Measurements from ENCODE around the gene WBP1L.
A peak's percentile ranks its signal among the peaks of the same experiment; 100 is the strongest.
"Not testable (repeated sequence)": the region's sequence is repeated elsewhere in the genome, so short reads cannot be mapped to it uniquely, and the experiment has no call there.

Gene WBP1L
- 24.1 to 82.2 (median 55.1) reads per million in 17 experiments for total RNA-seq

DNA sequence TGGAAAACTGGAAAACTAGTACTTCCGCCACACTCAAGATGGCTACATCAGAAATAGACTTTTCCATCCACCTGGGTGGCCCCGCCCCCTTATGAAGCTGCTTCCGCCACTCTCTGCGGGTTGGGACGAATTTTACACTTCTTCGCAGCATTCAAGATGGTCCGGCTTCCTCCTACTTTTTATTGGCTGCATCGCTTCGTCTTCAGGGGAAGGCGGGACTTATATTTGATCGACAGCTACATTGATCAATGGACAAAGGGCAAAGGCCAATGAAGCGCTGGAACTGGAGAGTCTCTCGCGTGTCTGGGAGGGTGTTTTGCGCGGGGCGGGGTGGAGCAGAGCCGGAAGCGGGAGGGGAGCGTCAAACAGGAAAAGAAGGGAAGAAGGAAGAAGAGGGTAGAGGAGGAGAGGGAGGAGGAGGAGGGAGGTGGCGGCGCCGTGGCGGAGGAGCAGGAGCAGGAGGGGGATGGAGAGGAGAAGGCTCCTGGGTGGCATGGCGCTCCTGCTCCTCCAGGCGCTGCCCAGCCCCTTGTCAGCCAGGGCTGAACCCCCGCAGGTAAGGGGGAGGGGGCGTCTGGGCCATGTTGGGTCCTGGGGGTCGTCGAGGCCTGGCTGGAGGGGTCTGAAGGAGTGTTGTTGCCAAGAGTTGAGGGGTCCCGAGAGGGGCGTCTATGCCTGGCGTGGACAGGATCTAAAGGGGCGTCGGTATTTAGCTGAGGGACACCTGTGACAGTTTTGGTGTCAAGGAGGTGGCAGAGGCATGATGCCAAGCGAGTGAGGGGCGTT lies at the start of gene WBP1L:
Gene WBP1L, plus strand, starts transcription at position 361 of the 786 bp plus-strand sequence. Its CDS starts 106 bp downstream, at position 467.
- DNase-seq: peak; percentile 98 to 99 (median 98)

DNA sequence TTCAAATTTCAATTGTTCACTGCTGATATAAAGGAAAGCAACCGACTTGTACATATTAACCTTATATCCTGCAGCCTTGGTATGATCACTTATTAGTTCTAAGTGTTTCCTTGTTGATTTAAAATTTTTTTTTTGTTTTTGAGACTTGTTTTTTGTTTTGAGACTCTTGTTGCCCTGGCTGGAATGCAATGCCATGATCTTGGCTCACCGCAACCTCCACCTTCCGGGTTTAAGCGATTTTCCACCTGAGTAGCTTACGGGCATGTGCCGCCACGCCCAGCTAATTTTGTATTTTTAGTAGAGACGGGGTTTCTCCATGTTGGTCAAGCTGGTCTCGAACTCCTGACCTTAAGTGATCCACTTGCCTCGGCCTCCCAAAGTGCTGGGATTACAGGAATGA lies 48.3 kb upstream of the WBP1L start:
- DNase-seq: not testable (repeated sequence)

DNA sequence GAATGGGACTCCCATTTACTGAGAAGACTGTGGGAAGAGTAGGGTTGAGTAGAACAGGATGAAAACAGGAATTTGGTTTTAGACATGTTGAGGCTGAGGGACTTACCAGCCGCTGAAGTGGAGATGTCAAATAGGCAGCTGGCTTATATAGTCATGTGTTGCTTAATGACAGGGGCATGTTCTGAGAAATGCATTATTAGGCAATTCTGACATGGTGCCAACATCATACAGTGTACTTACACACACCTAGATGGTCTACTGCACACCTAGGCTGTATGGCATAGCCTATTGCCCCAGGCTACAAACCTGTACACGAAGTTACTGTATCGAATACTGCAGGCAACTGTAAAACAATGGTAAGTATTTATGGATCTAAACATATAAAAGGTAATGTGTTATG lies 47.0 kb upstream of the WBP1L start:
- no peak for DNase-seq

DNA sequence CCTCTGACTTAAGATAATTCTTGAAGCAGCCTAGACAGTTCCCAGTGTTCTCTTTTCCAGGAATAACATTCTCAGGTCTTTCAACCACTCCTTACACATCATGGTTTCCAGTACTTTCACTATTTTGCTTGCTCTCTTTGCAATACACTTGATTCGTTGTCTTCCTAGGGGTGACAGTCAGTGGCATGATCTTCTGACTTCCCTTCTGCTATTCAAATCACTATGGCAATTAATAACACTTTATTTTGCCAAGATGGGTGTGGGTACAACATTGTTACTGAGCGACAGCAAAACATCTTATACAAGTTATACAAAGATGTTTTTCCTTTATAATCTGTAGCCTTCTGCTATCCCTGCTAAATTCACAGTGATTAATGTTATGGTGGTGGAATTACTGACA lies 44.9 kb upstream of the WBP1L start:
- no peak for DNase-seq

DNA sequence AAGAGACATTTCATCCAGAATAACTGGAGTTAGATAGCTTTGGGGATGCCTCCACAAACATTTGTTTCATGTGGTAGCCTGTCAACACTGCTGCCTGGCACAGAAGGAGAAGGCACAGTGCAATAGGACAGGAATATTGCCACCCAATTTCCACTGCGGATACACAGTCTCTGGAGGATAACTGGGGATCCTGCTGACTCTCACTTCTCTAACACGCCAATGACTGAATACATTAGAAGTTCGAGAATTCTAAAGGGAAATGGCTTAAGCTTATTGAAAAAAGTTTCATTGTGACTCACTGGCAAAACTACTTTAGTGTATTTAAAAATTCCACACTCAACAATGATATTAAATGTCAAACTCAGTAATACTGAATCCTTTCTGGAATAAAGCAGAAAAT lies 42.5 kb upstream of the WBP1L start:
- peak in 2 of 4 experiments; percentile 10 to 28 for DNase-seq

DNA sequence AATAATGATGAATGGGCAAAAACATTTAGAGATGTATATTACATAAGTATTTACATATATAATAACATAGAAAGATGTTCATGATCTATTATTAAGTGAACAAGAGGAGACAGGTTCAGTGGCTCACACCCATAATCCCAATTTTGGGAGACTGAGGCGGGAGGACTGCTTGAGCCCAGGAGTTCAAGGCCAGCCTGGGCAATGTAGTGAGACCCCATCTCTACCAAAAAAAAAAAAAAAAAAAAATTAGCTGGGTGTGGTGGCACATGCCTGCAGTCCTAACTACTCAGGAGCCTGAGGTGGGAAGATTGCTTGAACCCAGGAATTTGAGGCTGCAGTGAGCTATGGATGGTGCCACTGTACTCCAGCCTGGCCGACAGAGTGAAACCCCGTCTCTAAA lies 42.0 kb upstream of the WBP1L start:
- DNase-seq: no peak

DNA sequence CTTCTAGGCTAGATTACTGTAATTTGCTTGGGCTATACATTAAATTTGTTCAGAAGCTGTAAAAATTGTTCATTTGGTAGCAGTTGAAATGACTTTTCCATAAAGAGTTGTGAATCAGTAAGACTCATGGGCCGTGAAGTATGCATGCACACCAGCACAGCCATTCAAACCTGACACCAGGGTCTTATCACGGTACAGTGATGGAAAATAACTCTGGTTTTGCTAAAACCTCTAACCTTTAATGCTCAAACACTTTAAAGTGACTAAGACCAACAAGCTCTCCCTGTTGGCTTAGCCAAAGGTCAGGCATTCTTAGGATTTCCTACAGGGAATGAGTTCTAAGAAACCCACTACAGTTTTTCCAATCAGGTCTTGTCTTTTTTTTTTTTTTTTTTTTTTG lies 41.0 kb upstream of the WBP1L start:
- DNase-seq: no peak

DNA sequence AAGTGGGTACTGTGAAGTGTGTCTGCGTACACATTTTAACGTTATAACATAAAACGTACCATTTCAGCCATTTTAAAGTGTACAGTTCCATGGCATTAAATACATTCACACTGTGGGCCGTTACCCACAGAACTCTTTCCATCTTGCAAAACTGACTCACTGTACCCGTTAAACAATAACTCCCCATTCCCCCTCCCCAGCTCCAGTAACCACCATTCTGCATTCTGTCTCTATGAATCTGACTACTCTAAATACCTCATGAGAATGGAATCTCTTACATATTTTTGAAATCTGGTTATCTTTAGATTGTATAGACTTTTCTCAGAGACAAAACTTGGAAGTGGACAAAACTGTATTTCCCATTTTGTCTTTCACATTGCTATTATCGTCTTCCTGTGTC lies 38.8 kb upstream of the WBP1L start:
- DNase-seq: no peak

DNA sequence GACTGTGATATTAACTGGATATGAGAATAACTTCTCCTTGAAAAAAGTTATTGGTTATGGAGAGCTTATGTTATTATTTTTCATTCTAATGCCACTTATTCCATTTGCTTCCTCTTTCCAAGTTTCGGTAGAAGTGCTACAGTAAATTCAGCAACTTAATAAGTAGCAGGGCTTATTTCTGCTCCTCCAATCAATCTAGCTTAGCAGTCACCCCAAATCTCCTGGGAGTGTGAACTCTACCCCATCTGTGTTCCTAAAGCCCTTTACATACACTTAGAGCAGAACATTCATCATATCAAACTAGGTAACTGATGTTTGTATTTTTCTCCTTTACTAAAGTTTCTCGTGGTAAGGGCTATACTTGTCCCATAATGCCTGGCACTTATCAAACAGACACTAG lies 38.2 kb upstream of the WBP1L start:
- DNase-seq: peak in 2 of 4 experiments; percentile 27 to 31

DNA sequence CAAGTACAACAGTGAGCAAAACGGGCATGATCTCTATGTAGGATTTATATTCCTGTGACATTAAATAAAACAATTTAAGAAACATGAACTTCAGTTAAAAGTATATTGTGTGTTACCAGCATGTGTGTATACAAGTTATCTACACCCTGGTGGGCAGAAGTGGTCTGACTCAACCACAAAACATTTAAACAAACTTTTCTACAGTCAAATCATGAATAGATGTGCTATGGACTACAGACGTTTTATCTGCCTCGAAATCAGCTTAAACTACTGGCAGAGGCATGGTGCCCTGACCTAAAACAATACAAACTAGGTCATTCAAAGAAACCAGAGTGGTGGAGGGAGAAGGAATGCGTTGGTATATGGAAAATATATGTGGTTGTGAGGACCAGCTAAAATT lies 33.1 kb upstream of the WBP1L start:
- DNase-seq: no peak

DNA sequence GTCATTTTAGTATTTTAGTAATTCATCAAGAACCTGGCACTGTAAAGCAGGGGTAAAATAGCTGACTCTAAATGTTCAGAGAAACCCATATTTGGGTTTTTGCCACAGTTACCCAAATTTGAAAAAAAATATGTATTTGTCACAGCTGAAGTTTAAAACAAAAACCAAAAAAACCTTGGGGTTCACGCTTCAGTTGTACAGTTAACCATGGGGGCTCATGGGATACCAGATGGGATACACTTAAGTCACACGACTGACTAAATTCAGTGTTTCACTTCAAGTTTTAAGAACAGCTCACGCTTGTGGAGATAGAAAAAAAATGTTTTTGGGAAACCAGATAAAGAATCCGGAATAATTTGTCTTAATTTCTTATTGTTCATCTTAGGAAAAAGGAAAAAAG lies 31.7 kb upstream of the WBP1L start:
- DNase-seq: no peak

DNA sequence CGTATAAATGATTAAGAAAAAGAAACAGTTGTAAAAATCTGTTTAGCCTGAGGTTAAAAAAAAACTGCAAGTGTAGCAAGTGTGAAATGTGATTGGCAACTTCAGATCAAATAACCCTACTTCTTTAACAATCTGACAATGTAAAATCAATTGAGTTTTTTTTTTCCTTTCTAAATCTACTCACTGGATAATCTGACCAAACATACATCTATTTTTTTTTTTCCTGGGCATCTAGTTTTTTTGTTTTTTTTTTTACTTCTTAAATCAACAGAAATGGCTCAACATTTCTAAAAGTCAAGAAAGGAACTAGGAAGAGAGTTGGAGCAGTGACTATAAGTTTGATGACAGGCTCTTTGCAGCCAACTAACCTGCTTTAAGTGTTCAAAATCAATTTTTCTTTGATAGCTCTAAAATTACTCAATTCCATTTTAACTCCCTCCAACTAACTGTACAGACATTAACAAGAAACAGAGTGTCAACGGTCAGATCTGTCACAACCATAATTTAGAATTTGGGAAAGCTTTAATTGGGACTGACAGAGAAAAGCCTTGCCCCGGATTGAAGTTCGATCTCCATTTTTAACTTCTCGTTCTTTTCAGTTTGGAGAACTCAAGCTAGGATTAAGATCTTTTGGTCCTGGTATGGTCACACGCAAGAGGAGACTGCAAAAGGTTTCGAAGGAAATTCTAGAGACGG lies 30.8 kb upstream of the WBP1L start:
- DNase-seq: peak in 3 of 4 experiments; percentile 2 to 47 (median 37)

DNA sequence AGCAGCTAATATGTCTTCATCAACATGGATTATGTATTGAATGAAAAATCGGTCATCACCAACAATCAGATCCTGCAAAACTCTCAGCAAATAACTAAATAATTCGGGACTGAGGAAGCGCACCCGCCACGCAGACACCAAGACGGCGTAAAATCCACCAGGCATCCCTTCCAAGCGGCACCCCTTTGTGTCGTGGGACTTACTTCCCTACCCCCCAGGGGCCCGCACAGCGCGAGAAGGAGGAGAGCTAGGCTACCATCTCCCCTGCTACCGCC lies 30.3 kb upstream of the WBP1L start:
- peak; percentile 85 to 93 (median 89) for DNase-seq

DNA sequence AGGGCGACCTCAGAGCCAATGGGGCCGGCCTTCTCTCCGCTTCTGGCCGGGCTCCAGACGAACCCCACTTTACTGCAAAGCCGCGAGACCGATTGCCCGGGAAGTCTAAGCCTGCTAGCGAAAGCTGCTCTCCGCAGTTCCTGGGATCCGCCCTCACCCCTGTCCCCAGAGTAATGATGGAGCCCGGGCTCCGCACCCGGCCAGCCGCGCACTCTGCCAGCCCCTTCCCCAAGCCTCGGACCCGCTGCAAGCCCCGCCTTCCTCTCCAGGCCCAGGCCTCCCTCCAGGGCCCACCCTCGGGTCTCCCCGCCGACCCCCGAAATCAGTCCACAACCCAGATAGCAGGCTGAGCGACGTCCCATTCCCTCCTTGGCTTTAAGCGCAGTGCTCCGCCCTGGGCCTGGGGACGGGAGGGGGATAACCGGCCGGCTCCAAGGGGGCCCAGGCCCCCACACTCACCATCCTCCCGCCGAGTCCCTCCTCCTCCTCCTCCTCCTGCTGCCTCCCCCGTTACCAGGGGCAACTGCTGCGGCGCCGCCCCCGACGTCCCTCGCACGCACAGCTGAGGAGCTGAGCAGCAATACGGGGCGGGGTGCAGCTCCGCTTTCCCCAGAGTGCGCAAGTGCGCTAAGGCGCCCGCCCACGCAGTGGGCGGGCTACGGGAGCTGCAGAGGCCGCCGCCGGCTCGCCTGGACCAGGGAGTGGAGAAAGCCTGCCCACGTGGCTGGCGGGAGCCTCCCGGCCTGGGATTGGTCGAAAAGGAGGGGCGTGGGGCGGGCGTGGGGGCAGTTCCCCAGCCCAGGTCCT lies 29.7 kb upstream of the WBP1L start, which contains the start of gene ARL3:
Gene ARL3, minus strand, starts transcription at position 584 of the 807 bp plus-strand sequence. Its CDS starts 122 bp downstream, at position 462.
- peak; percentile 100 for DNase-seq

DNA sequence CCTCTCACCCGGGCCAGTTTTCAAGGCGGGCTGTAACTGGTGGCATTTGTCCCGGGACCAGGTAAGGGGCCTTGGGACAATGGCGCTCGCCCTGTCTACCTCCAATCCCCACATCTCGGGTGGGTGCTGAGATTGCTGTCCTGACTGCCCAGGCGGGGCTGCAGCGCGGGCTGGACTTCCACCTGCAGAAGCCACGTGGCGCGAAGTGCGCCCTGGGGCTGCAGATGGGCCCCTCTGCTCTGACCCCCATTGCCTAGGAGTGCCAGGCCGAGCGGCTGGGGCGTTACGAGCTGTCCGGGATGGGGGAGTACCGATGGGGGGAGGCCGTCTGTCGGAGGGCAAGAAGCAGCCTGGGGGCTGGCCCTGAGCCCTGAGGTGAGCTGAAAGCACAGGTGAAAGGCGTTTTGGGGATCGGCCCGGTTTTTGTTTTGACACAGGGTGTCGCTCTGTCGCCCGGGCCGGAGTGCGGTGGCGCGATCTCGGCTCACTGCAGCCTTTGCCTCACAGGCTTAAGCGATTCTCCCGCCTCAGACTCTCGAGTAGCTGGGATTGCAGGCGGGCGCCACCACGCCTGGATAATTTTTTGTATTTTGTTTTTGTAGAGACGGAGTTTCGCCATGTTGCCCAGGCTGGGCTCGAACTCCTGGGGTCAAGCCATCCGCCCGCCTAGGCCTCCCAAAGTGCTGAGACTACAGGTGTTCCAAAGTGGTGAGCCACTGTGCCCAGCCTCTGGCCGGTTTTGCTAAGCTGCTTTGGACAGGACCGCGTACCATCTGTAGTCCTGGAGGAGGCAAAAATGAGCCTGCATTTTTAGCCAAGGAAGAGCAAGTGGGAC lies 28.9 kb upstream of the WBP1L start, which contains the start of gene SFXN2:
Gene SFXN2, plus strand, starts transcription at position 16 of the 835 bp plus-strand sequence. CDS start 12,001 bp downstream, outside the sequence.
- DNase-seq: peak in 1 of 4 experiments; percentile 35

DNA sequence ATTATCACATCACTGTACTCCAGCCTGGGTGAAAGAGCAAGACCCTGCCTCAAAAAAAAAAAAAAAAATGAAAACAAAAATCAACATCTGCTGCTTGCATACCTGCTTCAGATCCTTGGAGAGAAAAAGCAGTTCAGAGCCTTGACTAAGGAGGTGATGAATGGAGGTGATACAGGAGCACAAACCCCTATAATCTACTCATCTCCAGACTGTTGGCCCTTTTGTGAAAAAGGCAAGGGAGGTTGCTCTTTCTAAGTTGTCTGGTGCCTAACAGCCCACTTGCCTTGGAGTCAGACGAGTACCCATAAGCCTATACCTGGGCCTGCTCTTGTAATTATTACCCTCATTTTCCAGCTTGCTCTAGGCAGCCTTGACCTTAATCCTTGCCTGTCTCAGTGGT lies 27.9 kb upstream of the WBP1L start:
- no peak for DNase-seq

DNA sequence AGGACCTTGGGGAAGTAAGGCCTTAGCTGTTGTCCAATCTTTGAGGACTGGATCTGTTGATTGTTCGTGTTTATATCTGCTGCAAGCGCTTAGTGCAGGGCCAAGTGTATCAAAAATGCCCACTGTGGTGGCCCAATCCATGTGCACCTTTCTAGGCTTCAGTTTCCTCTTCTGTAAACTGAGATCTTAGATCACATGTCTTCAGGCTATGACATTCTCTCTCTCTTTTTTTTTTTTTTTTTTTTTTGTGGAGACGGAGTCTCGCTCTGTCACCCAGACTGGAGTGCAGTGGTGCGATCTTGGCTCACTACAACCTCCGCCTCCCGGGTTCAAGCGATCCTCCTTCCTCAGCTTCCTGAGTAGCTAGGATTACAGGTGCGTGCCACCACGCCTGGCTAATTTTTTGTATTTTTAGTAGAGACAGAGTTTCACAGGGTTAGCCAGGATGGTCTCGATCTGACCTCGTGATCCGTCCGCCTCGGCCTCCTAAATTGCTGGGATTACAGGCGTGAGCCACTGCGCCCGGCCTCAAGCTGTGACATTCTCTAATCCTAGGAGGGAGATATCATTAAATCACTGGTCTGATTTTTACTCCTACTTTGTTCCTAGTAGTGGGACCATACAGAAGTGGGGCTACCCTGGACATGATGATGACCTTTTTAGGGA lies 26.7 kb upstream of the WBP1L start:
- not testable (repeated sequence) for DNase-seq

DNA sequence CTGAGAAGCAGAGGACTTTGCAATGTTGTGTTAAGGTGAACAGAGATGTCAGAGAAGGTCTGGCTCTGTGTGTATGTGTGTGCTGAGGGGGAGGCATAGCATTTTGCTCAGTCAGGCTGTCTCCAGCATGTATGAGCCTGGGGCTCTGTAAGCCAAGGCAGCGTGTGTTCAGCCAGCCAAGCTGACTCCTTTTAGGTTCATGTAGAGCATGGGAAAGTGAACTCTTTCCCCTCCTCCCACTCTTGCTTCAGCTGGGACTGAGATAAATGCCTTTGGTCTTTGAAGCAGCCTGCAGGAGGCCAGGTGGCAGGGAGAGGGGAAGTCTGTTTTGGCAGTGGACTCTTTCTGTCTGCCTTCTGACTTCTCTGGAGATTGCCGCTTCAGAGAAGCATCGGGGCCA lies 25.5 kb upstream of the WBP1L start:
- peak in 2 of 4 experiments; percentile 14 to 32 for DNase-seq

DNA sequence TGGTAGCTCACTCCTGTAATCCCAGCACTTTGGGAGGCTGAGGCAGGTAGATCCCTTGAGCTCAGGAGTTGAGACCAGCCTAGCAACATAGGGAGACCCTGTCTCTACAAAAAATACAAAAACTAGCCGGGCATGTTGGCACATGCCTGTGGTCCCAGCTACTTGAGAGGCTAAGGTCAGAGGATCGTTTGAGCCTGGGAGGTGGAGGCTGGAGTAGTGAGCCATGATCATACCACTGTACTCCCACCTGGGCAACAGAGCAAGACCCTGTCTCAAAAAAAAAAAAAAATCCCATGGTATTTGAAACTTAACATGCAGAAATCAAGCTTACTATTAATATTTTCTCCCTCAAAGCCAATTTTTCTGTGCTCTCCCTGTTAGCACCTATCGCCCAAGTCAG lies 23.4 kb upstream of the WBP1L start:
- no peak for DNase-seq

DNA sequence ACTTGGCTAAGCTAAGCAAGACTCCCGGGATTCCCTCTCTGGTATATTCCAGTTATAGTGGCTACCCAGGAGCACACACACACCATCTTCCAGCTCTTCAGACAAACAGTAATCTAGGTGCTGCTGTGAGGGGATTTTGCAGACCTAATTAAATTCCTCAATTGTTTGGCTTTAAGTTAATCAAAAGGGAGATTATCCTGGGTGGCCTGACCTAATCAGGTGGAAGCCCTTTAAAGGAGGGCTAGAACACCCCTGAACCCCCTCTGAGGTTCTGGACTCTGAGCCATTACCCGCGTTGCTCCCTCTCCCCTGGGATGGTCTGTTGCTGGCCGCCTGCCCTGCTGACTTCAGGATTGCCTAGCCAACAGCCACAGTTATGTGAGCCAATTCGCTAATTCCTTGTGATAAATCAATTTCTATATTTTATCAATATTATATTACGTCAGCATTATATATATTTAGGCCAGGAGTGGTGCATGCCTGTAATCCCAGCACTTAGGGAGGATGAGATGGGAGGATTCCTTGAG lies 22.9 kb upstream of the WBP1L start:
- no peak for DNase-seq

DNA sequence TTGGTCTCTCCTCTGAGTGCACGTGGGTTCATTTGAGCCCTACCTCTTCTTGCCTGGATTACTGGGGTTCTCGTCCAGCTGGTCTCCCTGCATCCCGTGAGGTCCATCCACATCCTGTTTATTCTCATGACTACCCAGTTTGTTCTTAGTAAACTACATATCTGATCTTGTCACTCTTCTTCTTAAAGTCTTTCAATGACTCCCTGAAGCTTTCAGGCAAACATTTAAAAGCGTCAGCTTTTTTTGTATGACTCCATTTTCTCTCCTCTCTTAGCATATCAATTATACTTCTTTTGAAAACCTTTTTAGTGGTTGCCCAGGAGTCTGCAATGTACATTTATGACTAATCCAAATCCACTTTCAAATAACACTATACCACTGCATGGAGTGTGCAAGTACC lies 21.8 kb upstream of the WBP1L start:
- no peak for DNase-seq

Data from suppressor macrophage (primary cell).